GM12878 (cell line): ENCODE results near the gene BAG5. TPM values are rescaled to one million over a fixed set of nuclear protein-coding genes. Genes with fewer than 3 reads are reported as not detected.

Experiments used
- EGR1 ChIP-seq, 2 experiments: IDR thresholded peaks; 1 replicate in 1 of 2; 2 replicates in 1 of 2; pipeline ENCODE4 v1.6.1; 2011 to 2012; ENCODE audit warnings: low read depth in 2 of 2, low read length in 2 of 2, borderline replicate concordance in 1 of 2, mild to moderate bottlenecking in 1 of 2, moderate library complexity in 1 of 2
- FOXM1 ChIP-seq: IDR thresholded peaks from 2 replicates; pipeline ENCODE4 v1.6.1; 2012; ENCODE audit warnings: low read depth, mild to moderate bottlenecking, inconsistent platforms, low read length, moderate library complexity
- KAT2A ChIP-seq: conservative IDR thresholded peaks from 2 replicates; pipeline ENCODE4 v1.6.1; 2011; ENCODE audit warnings: low read depth, low read length; ENCODE audit not compliant: control insufficient read depth
- LARP7 ChIP-seq: fragments of 450-650 bp; IDR thresholded peaks from 2 replicates; pipeline ENCODE4 v1.6.1; 2017; ENCODE audit warnings: mild to moderate bottlenecking
- MEF2A ChIP-seq: IDR thresholded peaks from 2 replicates; pipeline ENCODE4 v1.6.1; 2011; ENCODE audit warnings: low read depth, mild to moderate bottlenecking, low read length, moderate library complexity; ENCODE audit not compliant: insufficient read depth
- NFYB ChIP-seq: IDR thresholded peaks from 2 replicates; pipeline ENCODE4 v1.6.1; 2011; ENCODE audit warnings: low read depth, mild to moderate bottlenecking, low read length, improper control_type of control experiment, moderate library complexity; ENCODE audit not compliant: insufficient read depth
- PAX8 ChIP-seq: fragments of 450-650 bp; IDR thresholded peaks from 2 replicates; pipeline ENCODE4 v1.6.1; 2017; ENCODE audit warnings: mild to moderate bottlenecking, moderate library complexity
- POU2F2 ChIP-seq: IDR thresholded peaks from 3 replicates; pipeline ENCODE4 v1.6.1; 2011; ENCODE audit warnings: low read depth, mild to moderate bottlenecking, low read length, borderline replicate concordance
- SIN3A ChIP-seq: IDR thresholded peaks from 2 replicates; pipeline ENCODE4 v1.6.1; 2012; ENCODE audit warnings: low read depth, low read length, improper control_type of control experiment
- SPI1 ChIP-seq: IDR thresholded peaks from 2 replicates; pipeline ENCODE4 v1.6.1; 2011; ENCODE audit warnings: low read depth, mild to moderate bottlenecking, low read length, moderate library complexity, borderline replicate concordance; ENCODE audit not compliant: insufficient read depth
- SRF ChIP-seq, 2 experiments: IDR thresholded peaks; 2 replicates each; pipeline ENCODE4 v1.6.1; 2011; ENCODE audit warnings: low read depth in 2 of 2, low read length in 2 of 2, mild to moderate bottlenecking in 1 of 2, moderate library complexity in 1 of 2
- TCF12 ChIP-seq: IDR thresholded peaks from 2 replicates; pipeline ENCODE4 v1.6.1; 2011; ENCODE audit warnings: low read depth, mild to moderate bottlenecking, low read length
- TCF7 ChIP-seq: IDR thresholded peaks from 2 replicates; pipeline ENCODE4 v1.6.1; 2014; ENCODE audit warnings: antibody characterized with exemption, borderline replicate concordance
- polyA plus RNA-seq, 11 experiments: library from polyadenylated mRNA; depleted of rRNA in 4 of 11; unstranded in 6 of 11; stranded (reverse) in 5 of 11; fragments of >200 nt; fragmentation: Nextera tagmentation in 4 of 11; fragmentation: Illumina TruSeq in 1 of 11; extraction: Ambion mirVana in 4 of 11; extraction: Trizol in 1 of 11; gene quantifications; 1 replicate in 1 of 11; 2 replicates in 10 of 11; pipeline versions ENCODE4 v1.2.1 to v1.2.3, GENCODE V29; 2011 to 2016; ENCODE audit warnings: inconsistent platforms in 2 of 11, missing spikeins in 2 of 11, low read depth in 1 of 11
- total RNA-seq, 4 experiments: library from RNA; depleted of rRNA in 3 of 4; stranded (reverse); fragments of >200 nt in 3 of 4; fragmentation: Illumina TruSeq in 1 of 4; extraction: Trizol in 1 of 4; gene quantifications; 2 replicates each; pipeline versions ENCODE4 v1.2.1 to v1.2.3, GENCODE V29; 2013 to 2021
- TF ChIP-seq, protein P1 (sequence below): fragments of 450-650 bp; conservative IDR thresholded peaks from 2 replicates; pipeline ENCODE4 v1.6.1; 2017; ENCODE audit warnings: mild to moderate bottlenecking, moderate library complexity
- TF ChIP-seq, protein P2 (sequence below): IDR thresholded peaks from 2 replicates; pipeline ENCODE4 v1.6.1; 2012; ENCODE audit warnings: low read depth, low read length, improper control_type of control experiment
- TF ChIP-seq, protein P3 (sequence below): fragments of 450-650 bp; IDR thresholded peaks from 2 replicates; pipeline ENCODE4 v1.6.1; 2016; ENCODE audit warnings: mild to moderate bottlenecking
- TF ChIP-seq, protein P4 (sequence below): IDR thresholded peaks from 2 replicates; pipeline ENCODE4 v1.6.1; 2012; ENCODE audit warnings: mild to moderate bottlenecking, low read depth, low read length
- TF ChIP-seq, protein P5 (sequence below): fragments of 450-650 bp; IDR thresholded peaks from 2 replicates; pipeline ENCODE4 v1.6.1; 2017; ENCODE audit warnings: mild to moderate bottlenecking, moderate library complexity

BAG5 gene
- total and polyA plus RNA-seq, 10 of the 15 experiments (the other 5 are each of a cell fraction or from before 2014, with no cell fraction given): 9.9 to 30.5 (median 20.1) TPM

DNA sequence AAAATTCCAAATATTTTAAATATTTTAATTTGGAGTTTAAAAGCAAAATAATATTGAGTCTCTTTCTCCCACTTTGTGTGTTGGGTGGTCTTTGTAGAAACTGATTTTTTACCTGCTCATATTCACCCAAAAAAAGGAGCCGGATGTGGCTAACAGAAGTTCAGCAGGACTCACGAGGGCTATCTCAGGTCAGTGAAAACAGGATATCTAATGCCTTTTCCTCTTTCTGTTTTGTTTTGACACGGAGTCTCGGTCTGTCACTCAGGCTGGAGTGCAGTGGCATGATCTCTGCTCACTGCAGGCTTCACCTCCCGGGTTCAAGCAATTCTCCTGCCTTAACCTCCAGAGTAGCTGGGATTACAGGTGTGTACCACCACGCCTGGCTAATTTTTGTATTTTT lies 31.1 kb upstream of the BAG5 start (continued):
- TF ChIP-seq, protein P1, sequence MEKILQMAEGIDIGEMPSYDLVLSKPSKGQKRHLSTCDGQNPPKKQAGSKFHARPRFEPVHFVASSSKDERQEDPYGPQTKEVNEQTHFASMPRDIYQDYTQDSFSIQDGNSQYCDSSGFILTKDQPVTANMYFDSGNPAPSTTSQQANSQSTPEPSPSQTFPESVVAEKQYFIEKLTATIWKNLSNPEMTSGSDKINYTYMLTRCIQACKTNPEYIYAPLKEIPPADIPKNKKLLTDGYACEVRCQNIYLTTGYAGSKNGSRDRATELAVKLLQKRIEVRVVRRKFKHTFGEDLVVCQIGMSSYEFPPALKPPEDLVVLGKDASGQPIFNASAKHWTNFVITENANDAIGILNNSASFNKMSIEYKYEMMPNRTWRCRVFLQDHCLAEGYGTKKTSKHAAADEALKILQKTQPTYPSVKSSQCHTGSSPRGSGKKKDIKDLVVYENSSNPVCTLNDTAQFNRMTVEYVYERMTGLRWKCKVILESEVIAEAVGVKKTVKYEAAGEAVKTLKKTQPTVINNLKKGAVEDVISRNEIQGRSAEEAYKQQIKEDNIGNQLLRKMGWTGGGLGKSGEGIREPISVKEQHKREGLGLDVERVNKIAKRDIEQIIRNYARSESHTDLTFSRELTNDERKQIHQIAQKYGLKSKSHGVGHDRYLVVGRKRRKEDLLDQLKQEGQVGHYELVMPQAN: no peak
- no peak for TF ChIP-seq FOXM1
- no peak for TF ChIP-seq PAX8
- no peak for TF ChIP-seq TCF7
- TF ChIP-seq LARP7: no peak
- TF ChIP-seq SPI1: peak; percentile 48; the same call in 1 of the 2 replicates
- TF ChIP-seq SIN3A: no peak
- TF ChIP-seq, protein P2, sequence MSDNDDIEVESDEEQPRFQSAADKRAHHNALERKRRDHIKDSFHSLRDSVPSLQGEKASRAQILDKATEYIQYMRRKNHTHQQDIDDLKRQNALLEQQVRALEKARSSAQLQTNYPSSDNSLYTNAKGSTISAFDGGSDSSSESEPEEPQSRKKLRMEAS: no peak
- no peak for TF ChIP-seq EGR1 (IDR thresholded peaks at IDR 0.05; ENCODE audit: borderline replicate concordance in 1 of 2, low read depth in 2 of 2, low read length in 2 of 2)
- TF ChIP-seq TCF12: no peak
- TF ChIP-seq SRF (IDR thresholded peaks at IDR 0.05; ENCODE audit: low read depth in 2 of 2, low read length in 2 of 2): 0 out of 4 replicates have a peak, but pooled peaks of 1 of the 2 experiments have one; percentile 41
- no peak for TF ChIP-seq MEF2A
- TF ChIP-seq, protein P3, sequence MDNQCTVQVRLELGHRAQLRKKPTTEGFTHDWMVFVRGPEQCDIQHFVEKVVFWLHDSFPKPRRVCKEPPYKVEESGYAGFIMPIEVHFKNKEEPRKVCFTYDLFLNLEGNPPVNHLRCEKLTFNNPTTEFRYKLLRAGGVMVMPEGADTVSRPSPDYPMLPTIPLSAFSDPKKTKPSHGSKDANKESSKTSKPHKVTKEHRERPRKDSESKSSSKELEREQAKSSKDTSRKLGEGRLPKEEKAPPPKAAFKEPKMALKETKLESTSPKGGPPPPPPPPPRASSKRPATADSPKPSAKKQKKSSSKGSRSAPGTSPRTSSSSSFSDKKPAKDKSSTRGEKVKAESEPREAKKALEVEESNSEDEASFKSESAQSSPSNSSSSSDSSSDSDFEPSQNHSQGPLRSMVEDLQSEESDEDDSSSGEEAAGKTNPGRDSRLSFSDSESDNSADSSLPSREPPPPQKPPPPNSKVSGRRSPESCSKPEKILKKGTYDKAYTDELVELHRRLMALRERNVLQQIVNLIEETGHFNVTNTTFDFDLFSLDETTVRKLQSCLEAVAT: peak; percentile 7; the same call in 1 of the 2 replicates
- TF ChIP-seq KAT2A: no peak
- no peak for TF ChIP-seq POU2F2
- TF ChIP-seq, protein P4, sequence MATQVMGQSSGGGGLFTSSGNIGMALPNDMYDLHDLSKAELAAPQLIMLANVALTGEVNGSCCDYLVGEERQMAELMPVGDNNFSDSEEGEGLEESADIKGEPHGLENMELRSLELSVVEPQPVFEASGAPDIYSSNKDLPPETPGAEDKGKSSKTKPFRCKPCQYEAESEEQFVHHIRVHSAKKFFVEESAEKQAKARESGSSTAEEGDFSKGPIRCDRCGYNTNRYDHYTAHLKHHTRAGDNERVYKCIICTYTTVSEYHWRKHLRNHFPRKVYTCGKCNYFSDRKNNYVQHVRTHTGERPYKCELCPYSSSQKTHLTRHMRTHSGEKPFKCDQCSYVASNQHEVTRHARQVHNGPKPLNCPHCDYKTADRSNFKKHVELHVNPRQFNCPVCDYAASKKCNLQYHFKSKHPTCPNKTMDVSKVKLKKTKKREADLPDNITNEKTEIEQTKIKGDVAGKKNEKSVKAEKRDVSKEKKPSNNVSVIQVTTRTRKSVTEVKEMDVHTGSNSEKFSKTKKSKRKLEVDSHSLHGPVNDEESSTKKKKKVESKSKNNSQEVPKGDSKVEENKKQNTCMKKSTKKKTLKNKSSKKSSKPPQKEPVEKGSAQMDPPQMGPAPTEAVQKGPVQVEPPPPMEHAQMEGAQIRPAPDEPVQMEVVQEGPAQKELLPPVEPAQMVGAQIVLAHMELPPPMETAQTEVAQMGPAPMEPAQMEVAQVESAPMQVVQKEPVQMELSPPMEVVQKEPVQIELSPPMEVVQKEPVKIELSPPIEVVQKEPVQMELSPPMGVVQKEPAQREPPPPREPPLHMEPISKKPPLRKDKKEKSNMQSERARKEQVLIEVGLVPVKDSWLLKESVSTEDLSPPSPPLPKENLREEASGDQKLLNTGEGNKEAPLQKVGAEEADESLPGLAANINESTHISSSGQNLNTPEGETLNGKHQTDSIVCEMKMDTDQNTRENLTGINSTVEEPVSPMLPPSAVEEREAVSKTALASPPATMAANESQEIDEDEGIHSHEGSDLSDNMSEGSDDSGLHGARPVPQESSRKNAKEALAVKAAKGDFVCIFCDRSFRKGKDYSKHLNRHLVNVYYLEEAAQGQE: no peak
- TF ChIP-seq NFYB: no peak
- TF ChIP-seq, protein P5, sequence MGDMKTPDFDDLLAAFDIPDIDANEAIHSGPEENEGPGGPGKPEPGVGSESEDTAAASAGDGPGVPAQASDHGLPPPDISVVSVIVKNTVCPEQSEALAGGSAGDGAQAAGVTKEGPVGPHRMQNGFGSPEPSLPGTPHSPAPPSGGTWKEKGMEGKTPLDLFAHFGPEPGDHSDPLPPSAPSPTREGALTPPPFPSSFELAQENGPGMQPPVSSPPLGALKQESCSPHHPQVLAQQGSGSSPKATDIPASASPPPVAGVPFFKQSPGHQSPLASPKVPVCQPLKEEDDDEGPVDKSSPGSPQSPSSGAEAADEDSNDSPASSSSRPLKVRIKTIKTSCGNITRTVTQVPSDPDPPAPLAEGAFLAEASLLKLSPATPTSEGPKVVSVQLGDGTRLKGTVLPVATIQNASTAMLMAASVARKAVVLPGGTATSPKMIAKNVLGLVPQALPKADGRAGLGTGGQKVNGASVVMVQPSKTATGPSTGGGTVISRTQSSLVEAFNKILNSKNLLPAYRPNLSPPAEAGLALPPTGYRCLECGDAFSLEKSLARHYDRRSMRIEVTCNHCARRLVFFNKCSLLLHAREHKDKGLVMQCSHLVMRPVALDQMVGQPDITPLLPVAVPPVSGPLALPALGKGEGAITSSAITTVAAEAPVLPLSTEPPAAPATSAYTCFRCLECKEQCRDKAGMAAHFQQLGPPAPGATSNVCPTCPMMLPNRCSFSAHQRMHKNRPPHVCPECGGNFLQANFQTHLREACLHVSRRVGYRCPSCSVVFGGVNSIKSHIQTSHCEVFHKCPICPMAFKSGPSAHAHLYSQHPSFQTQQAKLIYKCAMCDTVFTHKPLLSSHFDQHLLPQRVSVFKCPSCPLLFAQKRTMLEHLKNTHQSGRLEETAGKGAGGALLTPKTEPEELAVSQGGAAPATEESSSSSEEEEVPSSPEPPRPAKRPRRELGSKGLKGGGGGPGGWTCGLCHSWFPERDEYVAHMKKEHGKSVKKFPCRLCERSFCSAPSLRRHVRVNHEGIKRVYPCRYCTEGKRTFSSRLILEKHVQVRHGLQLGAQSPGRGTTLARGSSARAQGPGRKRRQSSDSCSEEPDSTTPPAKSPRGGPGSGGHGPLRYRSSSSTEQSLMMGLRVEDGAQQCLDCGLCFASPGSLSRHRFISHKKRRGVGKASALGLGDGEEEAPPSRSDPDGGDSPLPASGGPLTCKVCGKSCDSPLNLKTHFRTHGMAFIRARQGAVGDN: no peak
